Stomach smooth muscle (tissue), 2 donors: ENCODE measurements around the gene PLCG2.

Experiments
- H3K27ac ChIP-seq: one replicate; pipeline ENCODE4 v1.7.0; 2013; ENCODE audit warnings: mild to moderate bottlenecking, low read length, inconsistent platforms
- H3K27me3 ChIP-seq, 2 donors: one replicate each; pipeline ENCODE4 v1.7.0; 2013; ENCODE audit warnings: low read length in 2 of 2; ENCODE audit not compliant: insufficient read depth in 2 of 2, control insufficient read depth in 1 of 2
- H3K36me3 ChIP-seq, 2 donors: one replicate each; pipeline ENCODE4 v1.7.0; 2013; ENCODE audit warnings: low read length in 2 of 2; ENCODE audit not compliant: control insufficient read depth in 2 of 2, insufficient read depth in 2 of 2
- H3K4me1 ChIP-seq: one replicate; pipeline ENCODE4 v1.7.0; 2013; ENCODE audit warnings: low read length; ENCODE audit not compliant: control insufficient read depth, insufficient read depth
- H3K4me3 ChIP-seq, 2 donors: one replicate each; pipeline ENCODE4 v1.7.0; 2013; ENCODE audit warnings: low read length in 2 of 2
- H3K9ac ChIP-seq, 2 donors: one replicate each; pipeline ENCODE4 v1.7.0; 2013; ENCODE audit warnings: low read length in 2 of 2, mild to moderate bottlenecking in 1 of 2
- H3K9me3 ChIP-seq, 2 donors: one replicate each; pipeline ENCODE4 v1.7.0; 2013; ENCODE audit warnings: low read length in 2 of 2; ENCODE audit not compliant: control insufficient read depth in 2 of 2
- donor health status: healthy.
- donor health status: Pancreatic carcinoma.

Gene PLCG2

DNA sequence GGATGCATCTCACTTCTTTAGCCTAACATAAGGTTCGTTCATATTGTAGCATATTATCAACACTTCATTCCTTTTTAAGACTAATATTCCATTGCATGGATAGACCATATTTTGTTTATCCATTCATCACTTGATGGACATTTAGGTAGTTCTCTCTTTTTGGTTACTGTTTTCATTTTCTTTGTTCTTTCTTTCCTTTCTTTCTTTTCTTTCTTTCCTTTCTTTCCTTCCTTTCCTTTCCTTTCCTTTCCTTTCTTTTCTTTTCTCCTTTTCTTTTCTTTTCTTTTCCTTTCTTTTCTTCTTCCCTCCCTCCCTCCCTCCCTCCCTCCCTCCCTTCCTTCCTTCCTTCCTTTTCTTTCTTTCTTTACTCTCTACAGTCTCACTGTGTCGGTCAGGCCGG, 24.2 kb downstream of the PLCG2 start:
- Histone ChIP-seq H3K4me1 (no peaks in the 10 kb centered on the region), H3K27ac (no peak overlapping the region), H3K27me3 (no peaks in the 10 kb centered on the region), H3K9ac (no peak overlapping the region), H3K9me3 (no peaks in the 10 kb centered on the region), H3K36me3 (no peaks in the 10 kb centered on the region), H3K4me3 (no peak overlapping the region)

GRCh38 chr16:81804134-81804610, 25.1 kb downstream of the PLCG2 start:
- no peak overlapping the region for H3K4me3 ChIP-seq
- no peaks in the 10 kb centered on the region for H3K36me3 ChIP-seq
- no peaks in the 10 kb centered on the region for H3K27me3 ChIP-seq
- H3K9me3 ChIP-seq = no peaks in the 10 kb centered on the region
- H3K9ac ChIP-seq = no peak overlapping the region
- H3K4me1 ChIP-seq = no peaks in the 10 kb centered on the region
- no peak overlapping the region for H3K27ac ChIP-seq

DNA sequence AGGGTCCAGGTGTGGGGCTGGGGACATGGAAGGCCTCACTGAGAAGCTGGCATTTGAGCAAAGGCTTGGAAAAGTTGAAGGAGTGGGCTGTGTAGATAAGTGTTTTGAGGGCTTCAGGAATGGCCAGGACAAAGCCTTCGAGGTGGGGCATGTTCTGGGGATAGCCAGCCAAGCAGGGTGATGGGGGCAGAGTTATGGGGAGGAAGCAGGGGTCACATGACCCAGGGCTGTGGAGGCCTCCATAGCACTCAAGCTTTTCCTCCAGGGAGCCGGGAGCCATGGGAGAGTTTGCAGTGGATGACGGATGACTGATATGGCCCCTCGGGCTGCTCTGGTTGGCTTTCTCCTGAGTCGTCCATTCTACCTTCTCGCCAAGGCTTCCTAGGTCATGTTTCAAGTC, 27.6 kb downstream of the PLCG2 start:
- Histone ChIP-seq H3K4me3 (no peak overlapping the region), H3K9me3 (no peaks in the 10 kb centered on the region), H3K4me1 (no peaks in the 10 kb centered on the region), H3K9ac (no peak overlapping the region), H3K27me3 (no peaks in the 10 kb centered on the region), H3K36me3 (no peaks in the 10 kb centered on the region), H3K27ac (no peak overlapping the region)

DNA sequence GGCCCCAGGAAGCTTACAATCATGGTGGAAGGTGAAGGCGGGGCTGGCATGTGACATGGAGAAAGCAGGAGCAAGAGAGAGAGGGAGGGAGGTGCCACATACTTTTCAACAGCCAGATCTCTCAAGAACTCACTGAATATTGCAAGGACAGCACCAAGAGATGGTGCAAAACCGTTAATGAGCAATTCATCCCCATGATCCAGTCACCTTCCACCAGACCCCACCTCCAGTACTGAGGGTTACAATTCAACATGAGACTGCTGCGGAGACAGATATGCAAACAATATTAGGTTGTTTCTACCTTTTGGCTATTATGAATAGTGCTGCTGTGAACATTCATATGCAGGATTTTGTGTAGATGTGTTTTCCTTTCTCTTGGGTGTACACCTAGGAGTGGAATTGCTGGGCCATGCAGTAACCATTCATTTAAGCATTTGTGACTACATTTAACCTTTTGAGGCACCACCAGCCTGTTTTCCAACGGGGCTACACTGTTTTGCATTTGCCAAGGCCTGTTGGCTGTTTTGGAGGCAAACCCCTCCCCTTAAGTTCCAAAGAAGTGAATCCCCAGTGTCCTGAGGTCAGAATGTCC, 28.8 kb downstream of the PLCG2 start:
- Histone ChIP-seq H3K27ac (no peak overlapping the region), H3K36me3 (no peaks in the 10 kb centered on the region), H3K9me3 (no peaks in the 10 kb centered on the region), H3K27me3 (no peaks in the 10 kb centered on the region), H3K4me3 (no peak overlapping the region), H3K4me1 (no peaks in the 10 kb centered on the region), H3K9ac (no peak overlapping the region)

DNA sequence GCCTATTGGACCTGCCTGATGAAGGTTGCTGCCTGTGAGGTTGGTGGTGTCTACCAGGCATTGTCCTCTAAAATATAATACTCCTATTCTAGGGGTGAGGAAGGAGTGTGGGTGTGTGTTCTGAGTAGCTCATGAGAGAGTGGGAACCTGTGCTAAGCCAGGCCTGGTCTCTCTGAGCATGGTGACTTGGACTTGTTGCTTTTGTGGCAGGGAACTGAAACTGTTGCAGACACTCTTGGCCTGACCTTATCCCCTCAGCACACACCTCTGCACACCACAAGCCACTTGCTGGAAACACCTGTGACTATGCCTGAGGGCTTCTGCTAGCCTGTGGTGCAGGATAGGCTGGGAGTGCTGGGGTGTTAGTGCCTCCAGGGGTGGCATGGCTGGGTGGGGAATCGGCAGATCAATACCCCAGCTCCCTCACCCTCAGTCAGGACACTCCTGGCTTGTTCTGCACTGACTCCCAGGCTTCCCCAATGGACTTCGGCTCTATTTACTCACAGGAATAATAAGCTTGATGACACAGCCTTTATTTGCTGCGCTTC, 29.9 kb downstream of the PLCG2 start:
- H3K9ac ChIP-seq = no peak overlapping the region
- H3K4me3 ChIP-seq = no peak overlapping the region
- H3K4me1 ChIP-seq = no peaks in the 10 kb centered on the region
- H3K27ac ChIP-seq = no peak overlapping the region
- no peaks in the 10 kb centered on the region for H3K36me3 ChIP-seq
- no peaks in the 10 kb centered on the region for H3K27me3 ChIP-seq
- H3K9me3 ChIP-seq = peaks cover 3 to 4% of the 10 kb centered on the region in 2 donors

- H3K4me3 ChIP-seq = no peak overlapping the region
- no peak overlapping the region for H3K9ac ChIP-seq
- no peaks in the 10 kb centered on the region for H3K27me3 ChIP-seq
- no peaks in the 10 kb centered on the region for H3K36me3 ChIP-seq
- H3K9me3 ChIP-seq = peaks cover 3 to 4% of the 10 kb centered on the region in 2 donors
- H3K4me1 ChIP-seq = no peaks in the 10 kb centered on the region
- H3K27ac ChIP-seq = no peak overlapping the region
Observed at GRCh38 chr16:81809567-81809966, 30.5 kb downstream of the PLCG2 start.

DNA sequence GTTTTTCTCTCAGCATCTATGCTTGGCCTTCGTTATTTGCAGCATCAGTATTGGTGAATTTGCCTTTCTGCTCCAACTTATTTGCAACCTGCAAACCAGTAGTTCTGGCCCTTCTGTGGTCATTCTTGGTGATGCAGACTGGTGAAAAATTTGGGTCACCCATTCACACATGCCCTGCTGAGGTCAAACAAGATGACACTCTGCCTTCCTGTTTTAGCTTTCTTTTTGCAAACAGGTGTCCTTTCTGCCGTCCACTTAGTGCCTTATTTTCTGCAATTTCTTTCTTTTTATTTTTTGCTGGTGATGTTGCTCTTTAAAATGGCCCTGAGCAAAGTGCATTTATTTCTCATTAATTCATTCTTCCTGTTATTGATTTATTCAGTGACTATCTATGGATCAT, 31.3 kb downstream of the PLCG2 start:
- Histone ChIP-seq H3K27ac (no peak overlapping the region), H3K27me3 (no peaks in the 10 kb centered on the region), H3K9me3 (peaks cover 3 to 4% of the 10 kb centered on the region in 2 donors), H3K9ac (no peak overlapping the region), H3K36me3 (no peaks in the 10 kb centered on the region), H3K4me3 (no peak overlapping the region), H3K4me1 (no peaks in the 10 kb centered on the region)

DNA sequence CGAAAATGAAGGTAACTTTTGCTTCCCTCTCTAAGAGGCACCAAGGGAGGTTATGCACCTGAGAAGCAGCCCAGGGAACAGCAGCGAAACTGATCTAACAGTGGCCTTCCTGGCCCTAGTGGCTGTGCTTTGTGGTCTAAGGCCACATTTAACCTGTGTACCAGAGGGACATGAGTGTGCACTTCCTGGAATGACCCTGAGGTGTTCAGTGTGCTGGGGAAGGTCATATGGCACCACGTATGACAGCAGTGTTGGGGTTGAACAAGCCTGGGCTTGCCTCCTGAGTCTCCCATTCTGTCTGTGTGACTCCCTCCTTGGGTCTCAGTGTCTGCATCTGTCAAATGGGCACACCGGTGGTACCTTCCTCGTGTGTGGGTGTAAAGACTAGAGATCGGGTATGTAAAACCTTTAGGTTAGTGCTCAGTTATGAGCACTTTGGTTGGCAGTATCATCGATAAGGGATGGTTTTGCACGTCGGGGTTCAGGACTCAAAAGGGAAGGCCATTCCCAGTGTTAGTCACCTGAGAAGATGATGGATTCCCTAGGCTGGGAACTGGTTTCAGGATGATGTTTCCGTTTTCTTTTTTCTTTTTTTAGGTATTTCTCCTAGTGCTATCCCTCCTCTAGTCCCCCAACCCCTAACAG, 31.9 kb downstream of the PLCG2 start:
- no peaks in the 10 kb centered on the region for H3K4me1 ChIP-seq
- no peak overlapping the region for H3K4me3 ChIP-seq

DNA sequence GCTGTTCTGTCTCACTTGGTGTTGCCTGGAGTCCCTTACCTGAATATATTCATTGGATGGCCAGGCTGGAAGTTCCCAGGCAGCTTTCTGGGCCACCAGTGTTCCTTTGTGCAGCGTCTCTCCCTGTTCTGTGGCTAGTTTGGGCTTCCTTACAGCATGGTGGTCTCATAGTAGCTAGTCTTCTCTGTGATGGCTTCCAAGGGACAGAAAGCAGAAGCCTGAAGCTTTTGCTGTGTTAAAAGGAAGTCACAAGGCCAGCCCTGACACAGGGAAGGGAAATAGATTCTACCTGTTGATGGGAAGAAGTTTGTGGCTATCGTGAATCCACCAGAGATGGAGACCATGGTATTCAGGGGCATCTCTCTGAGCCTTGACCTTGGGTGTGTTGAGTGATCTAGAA, 34.6 kb downstream of the PLCG2 start:
- no peak overlapping the region for H3K4me3 ChIP-seq
- H3K9ac ChIP-seq = no peak overlapping the region
- no peaks in the 10 kb centered on the region for H3K27me3 ChIP-seq
- H3K36me3 ChIP-seq = no peaks in the 10 kb centered on the region
- peaks cover 3 to 4% of the 10 kb centered on the region in 2 donors for H3K9me3 ChIP-seq
- no peaks in the 10 kb centered on the region for H3K4me1 ChIP-seq
- no peak overlapping the region for H3K27ac ChIP-seq

More for the DNA sequence above, 31.9 kb downstream of the PLCG2 start:
- Histone ChIP-seq H3K9me3 (peaks cover 3 to 4% of the 10 kb centered on the region in 2 donors), H3K9ac (no peak overlapping the region), H3K27ac (no peak overlapping the region), H3K36me3 (no peaks in the 10 kb centered on the region), H3K27me3 (no peaks in the 10 kb centered on the region)

- H3K36me3 ChIP-seq = no peaks in the 10 kb centered on the region
- H3K27ac ChIP-seq = no peak overlapping the region
- H3K4me1 ChIP-seq = no peaks in the 10 kb centered on the region
- H3K4me3 ChIP-seq = no peak overlapping the region
- H3K9ac ChIP-seq = no peak overlapping the region
- H3K9me3 ChIP-seq = peaks cover 3 to 4% of the 10 kb centered on the region in 2 donors
- no peaks in the 10 kb centered on the region for H3K27me3 ChIP-seq
Observed at GRCh38 chr16:81814751-81815428, 35.8 kb downstream of the PLCG2 start.

DNA sequence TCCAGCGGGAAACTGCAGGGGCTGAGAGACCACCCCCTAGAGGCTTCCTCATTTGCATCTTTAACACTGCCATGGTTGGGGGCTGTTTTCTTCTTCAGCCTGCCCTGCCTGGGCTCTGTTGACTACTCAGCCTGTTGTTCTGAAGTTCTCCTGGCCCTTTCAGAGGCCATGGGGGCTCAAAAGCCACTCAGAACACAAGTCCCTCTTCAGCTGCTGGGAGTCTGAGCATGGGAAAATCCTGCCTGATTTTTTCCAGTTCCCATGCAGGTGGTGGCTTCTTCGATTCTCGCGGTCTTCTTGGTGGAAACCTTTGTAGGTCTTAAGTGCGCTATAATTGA, 36.3 kb downstream of the PLCG2 start:
- Histone ChIP-seq H3K27me3 (no peaks in the 10 kb centered on the region), H3K9me3 (peaks cover 3 to 4% of the 10 kb centered on the region in 2 donors), H3K36me3 (no peaks in the 10 kb centered on the region), H3K27ac (no peak overlapping the region), H3K4me1 (no peaks in the 10 kb centered on the region), H3K9ac (no peak overlapping the region), H3K4me3 (no peak overlapping the region)
